KMS-11 (cell line): ENCODE measurements around the gene OTUD5.

ENCODE experiments used
- H2AFZ ChIP-seq: fragments of 200-600 bp; sonication (generic); 2 replicates; pipeline ENCODE4 v1.6.1; 2016; ENCODE audit warnings: antibody characterized with exemption, mixed run types, low read depth
- H3K27ac ChIP-seq: fragments of 200-600 bp; sonication (generic); 2 replicates; pipeline ENCODE4 v1.6.1; 2016; ENCODE audit warnings: mild to moderate bottlenecking, mixed run types
- H3K27me3 ChIP-seq: fragments of 200-600 bp; sonication (generic); 2 replicates; pipeline ENCODE4 v1.6.1; 2017; ENCODE audit warnings: mild to moderate bottlenecking, low read depth, mixed run types, moderate library complexity; ENCODE audit not compliant: insufficient read depth
- H3K36me3 ChIP-seq: fragments of 200-600 bp; sonication (generic); 2 replicates; pipeline ENCODE4 v1.6.1; 2017; ENCODE audit warnings: mild to moderate bottlenecking, mixed run types; ENCODE audit not compliant: insufficient read depth
- H3K4me1 ChIP-seq: fragments of 200-600 bp; sonication (generic); 2 replicates; pipeline ENCODE4 v1.6.1; 2016; ENCODE audit warnings: mild to moderate bottlenecking, low read depth, mixed run types; ENCODE audit not compliant: poor library complexity, severe bottlenecking
- H3K4me2 ChIP-seq: fragments of 200-600 bp; sonication (generic); 2 replicates; pipeline ENCODE4 v1.7.0; 2016; ENCODE audit warnings: mild to moderate bottlenecking, mixed run types
- H3K4me3 ChIP-seq: fragments of 200-600 bp; sonication (generic); IDR thresholded peaks from 2 replicates; pipeline ENCODE4 v1.6.1; 2017; ENCODE audit warnings: low read depth, low read length, mixed read lengths; ENCODE audit not compliant: insufficient read depth
- H3K79me2 ChIP-seq: fragments of 200-600 bp; sonication (generic); 2 replicates; pipeline ENCODE4 v1.6.1; 2016; ENCODE audit warnings: low read depth, mixed run types; ENCODE audit not compliant: insufficient read depth
- H3K9ac ChIP-seq: fragments of 200-600 bp; sonication (generic); 2 replicates; pipeline ENCODE4 v1.6.1; 2016; ENCODE audit warnings: mild to moderate bottlenecking, mixed run types
- H4K20me1 ChIP-seq: fragments of 200-600 bp; sonication (generic); 2 replicates; pipeline ENCODE4 v1.6.1; 2016; ENCODE audit warnings: mild to moderate bottlenecking, mixed run types; ENCODE audit not compliant: insufficient read depth
- CTCF ChIP-seq: fragments of 200-600 bp; sonication (generic); conservative IDR thresholded peaks from 2 replicates; pipeline ENCODE4 v1.6.1; 2017; ENCODE audit warnings: low read depth, mild to moderate bottlenecking, antibody characterized with exemption, low read length, moderate library complexity, mixed read lengths

The OTUD5 gene

GRCh38 chrX:48918643-48919340 is 38.6 kb downstream of the OTUD5 start, which contains the start of gene PIM2:
Gene PIM2, minus strand, starts transcription at chrX:48919024. Its CDS starts 190 bp downstream, at chrX:48918834.
- TF ChIP-seq CTCF: no peak
- no peak within 1 kb of the TSS for H2AFZ ChIP-seq
- H3K27me3 ChIP-seq: no peaks in the 10 kb centered on the region
- peak within 1 kb of the TSS; percentile 96 for H3K9ac ChIP-seq
- H3K4me1 ChIP-seq: peaks cover 52% of the 10 kb centered on the region
- H4K20me1 ChIP-seq: peaks cover 35% of the 10 kb centered on the region
- peaks cover 17% of the 10 kb centered on the region; the same call in 1 of the 2 replicates for H3K36me3 ChIP-seq
- H3K4me2 ChIP-seq: peak within 1 kb of the TSS; percentile 96
- H3K27ac ChIP-seq: peak within 1 kb of the TSS; percentile 93
- H3K4me3 ChIP-seq: no peak within 1 kb of the TSS
- H3K79me2 ChIP-seq: peaks cover 58% of the 10 kb centered on the region

- Histone ChIP-seq H3K27me3 (no peaks in the 10 kb centered on the region), H3K4me2 (no peak overlapping the region), H3K36me3 (peaks cover 18% of the 10 kb centered on the region; the same call in 1 of the 2 replicates), H3K9ac (peak overlapping the region; percentile 96), H3K4me1 (peaks cover 52% of the 10 kb centered on the region), H2AFZ (no peak overlapping the region), H3K79me2 (peaks cover 58% of the 10 kb centered on the region), H3K27ac (peak overlapping the region; percentile 93), H3K4me3 (no peak overlapping the region), H4K20me1 (peaks cover 35% of the 10 kb centered on the region)
- no peak for TF ChIP-seq CTCF
Observed at GRCh38 chrX:48918301-48918642, 39.1 kb downstream of the OTUD5 start.

GRCh38 chrX:48917139-48918001 is 40.0 kb downstream of the OTUD5 start:
- Histone ChIP-seq H3K27me3 (no peaks in the 10 kb centered on the region), H3K79me2 (peaks cover 58% of the 10 kb centered on the region), H2AFZ (no peak overlapping the region), H4K20me1 (peaks cover 35% of the 10 kb centered on the region), H3K9ac (peak overlapping the region; percentile 96), H3K4me3 (no peak overlapping the region), H3K4me1 (peaks cover 51% of the 10 kb centered on the region), H3K27ac (peak overlapping the region; percentile 93), H3K36me3 (peaks cover 18% of the 10 kb centered on the region; the same call in 1 of the 2 replicates), H3K4me2 (peak overlapping the region; percentile 90)
- peak; percentile 87 for TF ChIP-seq CTCF

GRCh38 chrX:48914593-48915493 is 42.6 kb downstream of the OTUD5 start:
- no peaks in the 10 kb centered on the region for H3K27me3 ChIP-seq
- H3K4me3 ChIP-seq: no peak overlapping the region
- peaks cover 50% of the 10 kb centered on the region for H3K79me2 ChIP-seq
- peaks cover 18% of the 10 kb centered on the region; the same call in 1 of the 2 replicates for H3K36me3 ChIP-seq
- no peak for TF ChIP-seq CTCF
- H4K20me1 ChIP-seq: peaks cover 35% of the 10 kb centered on the region
- no peak overlapping the region for H2AFZ ChIP-seq
- peak overlapping the region; percentile 96 for H3K9ac ChIP-seq
- H3K4me2 ChIP-seq: peak overlapping the region; percentile 90
- peak overlapping the region; percentile 93 for H3K27ac ChIP-seq
- peaks cover 30% of the 10 kb centered on the region for H3K4me1 ChIP-seq
